GM23338 (cell line): Measurements from ENCODE around the gene TTBK2. TPM values are rescaled to one million over a fixed set of nuclear protein-coding genes. Genes with fewer than 3 reads are reported as not detected.

ENCODE experiments used
- ATAC-seq: fragments of 200-7000 bp; cut with Tn5 transposase; 3 replicates; pipeline ENCODE4 v1.9.1; 2020
- DNase-seq: peaks from one replicate; pipeline ENCODE4 v3.0.0-alpha.2; 2015; ENCODE audit warnings: low spot score
- H2AFZ ChIP-seq: fragments of 200-600 bp; sonication (generic); 2 replicates; pipeline ENCODE4 v1.8.0; 2016; ENCODE audit warnings: antibody characterized with exemption, mild to moderate bottlenecking, moderate library complexity
- H3F3A ChIP-seq: fragments of 200-600 bp; sonication (generic); replicated peaks from 2 replicates; pipeline ENCODE4 v1.8.0; 2017; ENCODE audit warnings: antibody characterized with exemption, mixed run types, low read depth
- H3K27ac ChIP-seq: fragments of 200-600 bp; sonication (generic); 2 replicates; pipeline ENCODE4 v1.6.1; 2016; ENCODE audit warnings: low read depth
- H3K27me3 ChIP-seq: fragments of 200-600 bp; sonication (generic); 2 replicates; pipeline ENCODE4 v1.8.0; 2016; ENCODE audit warnings: mild to moderate bottlenecking, mixed run types, moderate library complexity; ENCODE audit not compliant: insufficient read depth
- H3K36me3 ChIP-seq: fragments of 200-600 bp; sonication (generic); 2 replicates; pipeline ENCODE4 v1.8.0; 2016; ENCODE audit warnings: mild to moderate bottlenecking; ENCODE audit not compliant: insufficient read depth
- H3K4me1 ChIP-seq: fragments of 200-600 bp; sonication (generic); 2 replicates; pipeline ENCODE4 v1.8.0; 2016; ENCODE audit warnings: mild to moderate bottlenecking, moderate library complexity; ENCODE audit not compliant: insufficient read depth
- H3K4me2 ChIP-seq: fragments of 200-600 bp; sonication (generic); 2 replicates; pipeline ENCODE4 v1.7.1; 2017; ENCODE audit warnings: mixed run types
- H3K4me3 ChIP-seq: fragments of 200-600 bp; sonication (generic); 2 replicates; pipeline ENCODE4 v1.6.1; 2016; ENCODE audit warnings: mixed run types
- H3K79me2 ChIP-seq: fragments of 200-600 bp; sonication (generic); replicated peaks from 2 replicates; pipeline ENCODE4 v1.8.0; 2017; ENCODE audit warnings: mild to moderate bottlenecking; ENCODE audit not compliant: insufficient read depth
- H3K9me2 ChIP-seq: fragments of 200-600 bp; sonication (generic); 2 replicates; pipeline ENCODE4 v1.8.0; 2017; ENCODE audit not compliant: insufficient read depth
- H4K20me1 ChIP-seq: fragments of 200-600 bp; sonication (generic); replicated peaks from 2 replicates; pipeline ENCODE4 v1.8.0; 2017; ENCODE audit warnings: mild to moderate bottlenecking; ENCODE audit not compliant: insufficient read depth
- H3K27ac Mint-ChIP-seq: 2 replicates; pipeline ENCODE4 v1.8.0; 2020; ENCODE audit warnings: inconsistent platforms, mild to moderate bottlenecking, moderate library complexity, mixed read lengths
- H3K27me3 Mint-ChIP-seq: 3 replicates; pipeline ENCODE4 v1.8.0; 2022; ENCODE audit warnings: low read depth, mild to moderate bottlenecking, moderate library complexity, mixed read lengths, inconsistent platforms; ENCODE audit not compliant: insufficient read depth, poor library complexity
- H3K36me3 Mint-ChIP-seq: 3 replicates; pipeline ENCODE4 v1.8.0; 2021; ENCODE audit warnings: low read depth, mild to moderate bottlenecking, inconsistent platforms, moderate library complexity, mixed read lengths
- H3K4me1 Mint-ChIP-seq: 3 replicates; pipeline ENCODE4 v1.8.0; 2020; ENCODE audit warnings: mild to moderate bottlenecking, inconsistent platforms, mixed read lengths
- H3K4me3 Mint-ChIP-seq: 3 replicates; pipeline ENCODE4 v1.8.0; 2021; ENCODE audit warnings: moderate library complexity, mild to moderate bottlenecking, inconsistent platforms, mixed read lengths
- H3K9me3 Mint-ChIP-seq: 3 replicates; pipeline ENCODE4 v1.8.0; 2020; ENCODE audit warnings: moderate library complexity, mild to moderate bottlenecking, inconsistent platforms, mixed read lengths
- CREB1 ChIP-seq: fragments of 250-450 bp; sonication (Bioruptor Pico); IDR thresholded peaks from 2 replicates; pipeline ENCODE4 v1.5.0; 2020; ENCODE audit warnings: low read depth, mild to moderate bottlenecking, moderate library complexity
- JUNB ChIP-seq: IDR thresholded peaks from one replicate; pipeline ENCODE4 v1.6.1; 2016; ENCODE audit warnings: antibody characterized with exemption; ENCODE audit not compliant: unreplicated experiment
- NANOG ChIP-seq: IDR thresholded peaks from 2 replicates; pipeline ENCODE4 v1.6.1; 2016; ENCODE audit warnings: antibody characterized with exemption, borderline replicate concordance
- POLR2AphosphoS5 ChIP-seq: IDR thresholded peaks from 2 replicates; pipeline ENCODE4 v1.6.1; 2016; ENCODE audit warnings: antibody characterized with exemption, low read depth
- STAT1 ChIP-seq: IDR thresholded peaks from one replicate; pipeline ENCODE4 v1.6.1; 2016; ENCODE audit warnings: antibody characterized with exemption; ENCODE audit not compliant: unreplicated experiment
- polyA plus RNA-seq: library from polyadenylated mRNA; unstranded; fragments of >200 nt; fragmentation: Nextera tagmentation; extraction: Ambion mirVana; gene quantifications from 2 replicates; pipeline ENCODE4 v1.2.1, GENCODE V29; 2016
- total RNA-seq: library from RNA; depleted of rRNA; stranded (reverse); fragments of >200 nt; shearing (Covaris generic); gene quantifications from 2 replicates; pipeline ENCODE4 v1.2.3, GENCODE V29; 2014
- TF ChIP-seq, protein P1 (sequence below): IDR thresholded peaks from 2 replicates; pipeline ENCODE4 v1.6.1; 2016; ENCODE audit warnings: antibody characterized with exemption
- TF ChIP-seq, protein P2 (sequence below): IDR thresholded peaks from one replicate; pipeline ENCODE4 v1.6.1; 2018; ENCODE audit warnings: antibody characterized with exemption; ENCODE audit not compliant: unreplicated experiment
- TF ChIP-seq, protein P3 (sequence below): fragments of 250-450 bp; sonication (Bioruptor Pico); IDR thresholded peaks from 2 replicates; pipeline ENCODE4 v1.5.0; 2020; ENCODE audit warnings: mild to moderate bottlenecking, moderate library complexity

The TTBK2 gene
- total and polyA plus RNA-seq, 2 experiments from 2014 or later = 5.8 to 15.9 TPM

DNA sequence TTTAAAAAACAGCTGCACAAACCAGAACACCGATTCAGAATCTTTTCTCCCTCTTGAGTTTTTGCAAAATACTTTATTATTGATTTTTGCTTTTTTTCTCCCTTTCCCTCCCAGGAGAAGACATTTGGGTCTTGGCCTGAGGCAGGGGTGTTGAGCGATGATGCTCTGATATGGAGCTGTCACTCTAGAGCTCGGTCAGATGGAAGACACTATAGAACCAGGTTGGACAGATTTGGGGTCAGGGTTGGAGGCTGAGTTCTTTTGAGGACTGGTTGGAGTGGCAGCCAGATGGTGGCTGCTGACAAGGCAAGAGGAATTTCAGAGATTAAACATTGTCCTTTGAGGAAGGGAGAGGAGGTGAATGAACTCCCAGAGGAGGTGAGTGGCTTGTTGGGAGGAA is 200.5 kb downstream of the TTBK2 start (continued):
- TF ChIP-seq, protein P1, sequence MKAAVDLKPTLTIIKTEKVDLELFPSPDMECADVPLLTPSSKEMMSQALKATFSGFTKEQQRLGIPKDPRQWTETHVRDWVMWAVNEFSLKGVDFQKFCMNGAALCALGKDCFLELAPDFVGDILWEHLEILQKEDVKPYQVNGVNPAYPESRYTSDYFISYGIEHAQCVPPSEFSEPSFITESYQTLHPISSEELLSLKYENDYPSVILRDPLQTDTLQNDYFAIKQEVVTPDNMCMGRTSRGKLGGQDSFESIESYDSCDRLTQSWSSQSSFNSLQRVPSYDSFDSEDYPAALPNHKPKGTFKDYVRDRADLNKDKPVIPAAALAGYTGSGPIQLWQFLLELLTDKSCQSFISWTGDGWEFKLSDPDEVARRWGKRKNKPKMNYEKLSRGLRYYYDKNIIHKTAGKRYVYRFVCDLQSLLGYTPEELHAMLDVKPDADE = no peak

DNA sequence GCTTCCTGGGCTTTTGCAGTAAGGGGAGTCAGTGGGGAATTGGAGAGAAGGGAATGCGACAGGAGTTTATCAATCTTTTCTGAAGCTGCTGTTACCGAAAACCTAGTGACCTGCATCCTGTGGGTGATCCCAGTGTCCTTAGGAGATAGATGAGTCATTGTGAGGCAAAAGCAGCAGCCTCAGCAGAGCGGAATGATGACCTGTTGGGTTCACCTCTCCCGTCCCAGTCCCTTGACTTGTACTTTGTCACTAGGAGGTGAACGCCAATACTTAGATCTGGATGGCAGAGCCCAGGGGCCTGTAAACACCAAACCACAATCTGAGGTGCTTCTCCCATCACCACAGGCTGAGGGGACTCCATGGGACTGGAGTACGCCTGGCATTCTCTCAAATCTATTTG is 201.5 kb downstream of the TTBK2 start:
- no peak overlapping the region for H3K4me2 ChIP-seq
- no peaks in the 10 kb centered on the region for H3K9me2 ChIP-seq
- no peaks in the 10 kb centered on the region for H3K4me1 Mint-ChIP-seq
- H3K4me1 ChIP-seq = no peaks in the 10 kb centered on the region
- H3F3A ChIP-seq = no peaks in the 10 kb centered on the region
- 0 out of 2 replicates have a peak overlapping the region, but pooled peaks have one; percentile 48 for H3K27ac Mint-ChIP-seq
- no peaks in the 10 kb centered on the region for H3K27me3 ChIP-seq
- DNase-seq (no peak), ATAC-seq (no peak)
- no peak for TF ChIP-seq NANOG
- no peak for TF ChIP-seq CREB1
- H3K79me2 ChIP-seq = no peaks in the 10 kb centered on the region
- H3K4me3 Mint-ChIP-seq = no peak overlapping the region
- H2AFZ ChIP-seq = no peak overlapping the region
- H3K9me3 Mint-ChIP-seq = no peaks in the 10 kb centered on the region
- peaks cover 13% of the 10 kb centered on the region; the same call in 2 of the 3 replicates for H3K36me3 Mint-ChIP-seq
- no peak overlapping the region for H3K27ac ChIP-seq
- H4K20me1 ChIP-seq = no peaks in the 10 kb centered on the region
- H3K27me3 Mint-ChIP-seq = peaks cover 8% of the 10 kb centered on the region
- H3K4me3 ChIP-seq = no peak overlapping the region
- peaks cover 11% of the 10 kb centered on the region; the same call in 1 of the 2 replicates for H3K36me3 ChIP-seq

DNA sequence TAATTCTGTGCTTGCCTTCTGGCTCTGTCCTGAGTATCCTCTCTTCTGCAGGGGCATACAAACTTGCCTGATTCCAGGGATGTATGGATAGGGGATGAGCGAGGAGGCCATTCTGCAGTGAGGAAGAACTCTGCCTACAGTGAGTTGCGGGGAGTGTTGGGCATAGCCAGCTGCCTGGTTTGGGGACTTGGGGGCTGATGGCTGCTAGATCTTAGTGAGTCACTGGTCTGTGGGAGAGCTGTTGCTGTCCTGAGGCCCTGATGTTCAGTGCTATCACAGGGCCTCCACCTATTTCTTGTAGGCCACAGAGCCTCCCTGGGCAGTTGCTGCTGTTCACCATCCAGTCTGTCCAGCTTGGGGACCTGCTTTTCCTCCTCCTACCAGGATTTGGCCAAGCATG is 204.0 kb downstream of the TTBK2 start:
- Mint-ChIP-seq H3K27ac (no peak overlapping the region), H3K4me3 (no peak overlapping the region), H3K27me3 (peaks cover 7% of the 10 kb centered on the region), H3K36me3 (peaks cover 6% of the 10 kb centered on the region; the same call in 2 of the 3 replicates), H3K9me3 (no peaks in the 10 kb centered on the region), H3K4me1 (no peaks in the 10 kb centered on the region)
- ATAC-seq (no peak), DNase-seq (no peak)
- Histone ChIP-seq H3K4me1 (no peaks in the 10 kb centered on the region), H3K4me3 (no peak overlapping the region), H2AFZ (no peak overlapping the region), H3K27me3 (no peaks in the 10 kb centered on the region), H3K9me2 (no peaks in the 10 kb centered on the region), H3K27ac (no peak overlapping the region), H3K79me2 (no peaks in the 10 kb centered on the region), H4K20me1 (no peaks in the 10 kb centered on the region), H3F3A (no peaks in the 10 kb centered on the region), H3K4me2 (no peak overlapping the region), H3K36me3 (0 out of 2 replicates have a peak, but pooled peaks cover 4% of the 10 kb centered on the region)
- TF ChIP-seq JUNB (no peak), NANOG (no peak), STAT1 (no peak), CREB1 (no peak), POLR2AphosphoS5 (no peak)
- TF ChIP-seq, protein P2, sequence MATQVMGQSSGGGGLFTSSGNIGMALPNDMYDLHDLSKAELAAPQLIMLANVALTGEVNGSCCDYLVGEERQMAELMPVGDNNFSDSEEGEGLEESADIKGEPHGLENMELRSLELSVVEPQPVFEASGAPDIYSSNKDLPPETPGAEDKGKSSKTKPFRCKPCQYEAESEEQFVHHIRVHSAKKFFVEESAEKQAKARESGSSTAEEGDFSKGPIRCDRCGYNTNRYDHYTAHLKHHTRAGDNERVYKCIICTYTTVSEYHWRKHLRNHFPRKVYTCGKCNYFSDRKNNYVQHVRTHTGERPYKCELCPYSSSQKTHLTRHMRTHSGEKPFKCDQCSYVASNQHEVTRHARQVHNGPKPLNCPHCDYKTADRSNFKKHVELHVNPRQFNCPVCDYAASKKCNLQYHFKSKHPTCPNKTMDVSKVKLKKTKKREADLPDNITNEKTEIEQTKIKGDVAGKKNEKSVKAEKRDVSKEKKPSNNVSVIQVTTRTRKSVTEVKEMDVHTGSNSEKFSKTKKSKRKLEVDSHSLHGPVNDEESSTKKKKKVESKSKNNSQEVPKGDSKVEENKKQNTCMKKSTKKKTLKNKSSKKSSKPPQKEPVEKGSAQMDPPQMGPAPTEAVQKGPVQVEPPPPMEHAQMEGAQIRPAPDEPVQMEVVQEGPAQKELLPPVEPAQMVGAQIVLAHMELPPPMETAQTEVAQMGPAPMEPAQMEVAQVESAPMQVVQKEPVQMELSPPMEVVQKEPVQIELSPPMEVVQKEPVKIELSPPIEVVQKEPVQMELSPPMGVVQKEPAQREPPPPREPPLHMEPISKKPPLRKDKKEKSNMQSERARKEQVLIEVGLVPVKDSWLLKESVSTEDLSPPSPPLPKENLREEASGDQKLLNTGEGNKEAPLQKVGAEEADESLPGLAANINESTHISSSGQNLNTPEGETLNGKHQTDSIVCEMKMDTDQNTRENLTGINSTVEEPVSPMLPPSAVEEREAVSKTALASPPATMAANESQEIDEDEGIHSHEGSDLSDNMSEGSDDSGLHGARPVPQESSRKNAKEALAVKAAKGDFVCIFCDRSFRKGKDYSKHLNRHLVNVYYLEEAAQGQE = no peak
- TF ChIP-seq, protein P1 = no peak
- TF ChIP-seq, protein P3, sequence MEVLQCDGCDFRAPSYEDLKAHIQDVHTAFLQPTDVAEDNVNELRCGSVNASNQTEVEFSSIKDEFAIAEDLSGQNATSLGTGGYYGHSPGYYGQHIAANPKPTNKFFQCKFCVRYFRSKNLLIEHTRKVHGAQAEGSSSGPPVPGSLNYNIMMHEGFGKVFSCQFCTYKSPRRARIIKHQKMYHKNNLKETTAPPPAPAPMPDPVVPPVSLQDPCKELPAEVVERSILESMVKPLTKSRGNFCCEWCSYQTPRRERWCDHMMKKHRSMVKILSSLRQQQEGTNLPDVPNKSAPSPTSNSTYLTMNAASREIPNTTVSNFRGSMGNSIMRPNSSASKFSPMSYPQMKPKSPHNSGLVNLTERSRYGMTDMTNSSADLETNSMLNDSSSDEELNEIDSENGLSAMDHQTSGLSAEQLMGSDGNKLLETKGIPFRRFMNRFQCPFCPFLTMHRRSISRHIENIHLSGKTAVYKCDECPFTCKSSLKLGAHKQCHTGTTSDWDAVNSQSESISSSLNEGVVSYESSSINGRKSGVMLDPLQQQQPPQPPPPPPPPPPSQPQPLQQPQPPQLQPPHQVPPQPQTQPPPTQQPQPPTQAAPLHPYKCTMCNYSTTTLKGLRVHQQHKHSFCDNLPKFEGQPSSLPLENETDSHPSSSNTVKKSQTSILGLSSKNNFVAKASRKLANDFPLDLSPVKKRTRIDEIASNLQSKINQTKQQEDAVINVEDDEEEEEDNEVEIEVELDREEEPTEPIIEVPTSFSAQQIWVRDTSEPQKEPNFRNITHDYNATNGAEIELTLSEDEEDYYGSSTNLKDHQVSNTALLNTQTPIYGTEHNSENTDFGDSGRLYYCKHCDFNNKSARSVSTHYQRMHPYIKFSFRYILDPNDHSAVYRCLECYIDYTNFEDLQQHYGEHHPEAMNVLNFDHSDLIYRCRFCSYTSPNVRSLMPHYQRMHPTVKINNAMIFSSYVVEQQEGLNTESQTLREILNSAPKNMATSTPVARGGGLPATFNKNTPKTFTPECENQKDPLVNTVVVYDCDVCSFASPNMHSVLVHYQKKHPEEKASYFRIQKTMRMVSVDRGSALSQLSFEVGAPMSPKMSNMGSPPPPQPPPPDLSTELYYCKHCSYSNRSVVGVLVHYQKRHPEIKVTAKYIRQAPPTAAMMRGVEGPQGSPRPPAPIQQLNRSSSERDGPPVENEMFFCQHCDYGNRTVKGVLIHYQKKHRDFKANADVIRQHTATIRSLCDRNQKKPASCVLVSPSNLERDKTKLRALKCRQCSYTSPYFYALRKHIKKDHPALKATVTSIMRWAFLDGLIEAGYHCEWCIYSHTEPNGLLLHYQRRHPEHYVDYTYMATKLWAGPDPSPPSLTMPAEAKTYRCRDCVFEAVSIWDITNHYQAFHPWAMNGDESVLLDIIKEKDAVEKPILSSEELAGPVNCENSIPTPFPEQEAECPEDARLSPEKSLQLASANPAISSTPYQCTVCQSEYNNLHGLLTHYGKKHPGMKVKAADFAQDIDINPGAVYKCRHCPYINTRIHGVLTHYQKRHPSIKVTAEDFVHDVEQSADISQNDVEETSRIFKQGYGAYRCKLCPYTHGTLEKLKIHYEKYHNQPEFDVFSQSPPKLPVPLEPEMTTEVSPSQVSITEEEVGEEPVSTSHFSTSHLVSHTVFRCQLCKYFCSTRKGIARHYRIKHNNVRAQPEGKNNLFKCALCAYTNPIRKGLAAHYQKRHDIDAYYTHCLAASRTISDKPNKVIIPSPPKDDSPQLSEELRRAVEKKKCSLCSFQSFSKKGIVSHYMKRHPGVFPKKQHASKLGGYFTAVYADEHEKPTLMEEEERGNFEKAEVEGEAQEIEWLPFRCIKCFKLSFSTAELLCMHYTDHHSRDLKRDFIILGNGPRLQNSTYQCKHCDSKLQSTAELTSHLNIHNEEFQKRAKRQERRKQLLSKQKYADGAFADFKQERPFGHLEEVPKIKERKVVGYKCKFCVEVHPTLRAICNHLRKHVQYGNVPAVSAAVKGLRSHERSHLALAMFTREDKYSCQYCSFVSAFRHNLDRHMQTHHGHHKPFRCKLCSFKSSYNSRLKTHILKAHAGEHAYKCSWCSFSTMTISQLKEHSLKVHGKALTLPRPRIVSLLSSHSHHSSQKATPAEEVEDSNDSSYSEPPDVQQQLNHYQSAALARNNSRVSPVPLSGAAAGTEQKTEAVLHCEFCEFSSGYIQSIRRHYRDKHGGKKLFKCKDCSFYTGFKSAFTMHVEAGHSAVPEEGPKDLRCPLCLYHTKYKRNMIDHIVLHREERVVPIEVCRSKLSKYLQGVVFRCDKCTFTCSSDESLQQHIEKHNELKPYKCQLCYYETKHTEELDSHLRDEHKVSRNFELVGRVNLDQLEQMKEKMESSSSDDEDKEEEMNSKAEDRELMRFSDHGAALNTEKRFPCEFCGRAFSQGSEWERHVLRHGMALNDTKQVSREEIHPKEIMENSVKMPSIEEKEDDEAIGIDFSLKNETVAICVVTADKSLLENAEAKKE = no peak
